ENCODE results near the gene SETBP1.

SETBP1 gene

GRCh38 chr18:44914028-44914427 is 233.3 kb downstream of the SETBP1 start:
- TF ChIP-seq, protein P1, sequence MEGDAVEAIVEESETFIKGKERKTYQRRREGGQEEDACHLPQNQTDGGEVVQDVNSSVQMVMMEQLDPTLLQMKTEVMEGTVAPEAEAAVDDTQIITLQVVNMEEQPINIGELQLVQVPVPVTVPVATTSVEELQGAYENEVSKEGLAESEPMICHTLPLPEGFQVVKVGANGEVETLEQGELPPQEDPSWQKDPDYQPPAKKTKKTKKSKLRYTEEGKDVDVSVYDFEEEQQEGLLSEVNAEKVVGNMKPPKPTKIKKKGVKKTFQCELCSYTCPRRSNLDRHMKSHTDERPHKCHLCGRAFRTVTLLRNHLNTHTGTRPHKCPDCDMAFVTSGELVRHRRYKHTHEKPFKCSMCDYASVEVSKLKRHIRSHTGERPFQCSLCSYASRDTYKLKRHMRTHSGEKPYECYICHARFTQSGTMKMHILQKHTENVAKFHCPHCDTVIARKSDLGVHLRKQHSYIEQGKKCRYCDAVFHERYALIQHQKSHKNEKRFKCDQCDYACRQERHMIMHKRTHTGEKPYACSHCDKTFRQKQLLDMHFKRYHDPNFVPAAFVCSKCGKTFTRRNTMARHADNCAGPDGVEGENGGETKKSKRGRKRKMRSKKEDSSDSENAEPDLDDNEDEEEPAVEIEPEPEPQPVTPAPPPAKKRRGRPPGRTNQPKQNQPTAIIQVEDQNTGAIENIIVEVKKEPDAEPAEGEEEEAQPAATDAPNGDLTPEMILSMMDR (IDR thresholded peaks at IDR 0.05; ENCODE audit: low read depth, low read length): no peak
- TF ChIP-seq MYC (IDR thresholded peaks at IDR 0.05; ENCODE audit: low read depth, low read length): no peak
- TF ChIP-seq POLR2A (IDR thresholded peaks at IDR 0.05; ENCODE audit: extremely low read depth, insufficient read length): no peak
- no peak for TF ChIP-seq MAX (IDR thresholded peaks at IDR 0.05; ENCODE audit: low read depth, low read length)
- no peak overlapping the region for H3K4me3 ChIP-seq (ENCODE audit: low read depth, low read length)
- no peak for DNase-seq (ENCODE audit: low read depth)

DNA sequence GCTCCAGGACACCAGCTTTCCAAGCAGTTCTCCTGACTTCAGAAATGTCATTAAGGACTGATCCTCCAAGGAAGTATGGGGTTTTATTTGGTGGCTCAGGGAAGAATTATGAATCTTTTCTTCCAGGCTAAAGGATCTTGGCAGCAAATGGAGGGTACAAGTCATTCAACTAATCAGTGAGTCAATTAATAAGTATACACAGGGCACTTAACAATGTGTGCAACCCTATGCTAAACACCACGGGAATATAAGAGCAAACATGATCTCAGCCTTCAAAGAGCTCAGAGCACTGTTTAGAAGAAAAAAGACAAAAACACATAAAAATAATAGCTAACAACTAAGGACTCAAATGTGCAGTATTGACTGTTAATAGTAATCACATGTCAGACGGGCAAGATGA is 234.5 kb downstream of the SETBP1 start:
- TF ChIP-seq, protein P1 (IDR thresholded peaks at IDR 0.05; ENCODE audit: low read depth, low read length): no peak
- no peak for TF ChIP-seq MAX (IDR thresholded peaks at IDR 0.05; ENCODE audit: low read depth, low read length)
- TF ChIP-seq MYC (IDR thresholded peaks at IDR 0.05; ENCODE audit: low read depth, low read length): no peak
- TF ChIP-seq POLR2A (IDR thresholded peaks at IDR 0.05; ENCODE audit: extremely low read depth, insufficient read length): no peak
- no peak overlapping the region for H3K4me3 ChIP-seq (ENCODE audit: low read depth, low read length)
- no peak for DNase-seq (ENCODE audit: low read depth)

DNA sequence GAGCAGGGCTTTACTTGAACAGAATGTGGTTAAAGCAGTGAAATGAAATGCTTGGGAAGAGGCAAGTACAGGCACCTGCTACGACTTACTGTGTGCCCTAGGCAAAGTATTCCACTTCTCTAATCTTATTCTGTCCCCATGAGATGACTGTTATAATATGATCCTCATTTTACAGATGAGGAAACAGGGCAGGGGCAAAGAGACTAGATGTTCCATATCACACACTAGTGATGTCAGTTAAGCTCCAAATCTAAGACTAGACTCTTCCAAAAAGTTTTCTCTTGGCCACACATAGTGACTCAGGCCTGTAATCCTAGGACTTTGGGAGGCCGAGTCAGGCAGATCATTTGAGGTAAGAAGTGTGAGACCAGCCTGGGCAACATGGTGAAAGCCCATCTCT is 235.0 kb downstream of the SETBP1 start:
- H3K4me3 ChIP-seq (ENCODE audit: low read depth, low read length): no peak overlapping the region
- TF ChIP-seq MYC (IDR thresholded peaks at IDR 0.05; ENCODE audit: low read depth, low read length): no peak
- no peak for TF ChIP-seq POLR2A (IDR thresholded peaks at IDR 0.05; ENCODE audit: extremely low read depth, insufficient read length)
- TF ChIP-seq, protein P1 (IDR thresholded peaks at IDR 0.05; ENCODE audit: low read depth, low read length): no peak
- TF ChIP-seq MAX (IDR thresholded peaks at IDR 0.05; ENCODE audit: low read depth, low read length): no peak
- DNase-seq (ENCODE audit: low read depth): no peak

- no peak for TF ChIP-seq POLR2A (IDR thresholded peaks at IDR 0.05; ENCODE audit: extremely low read depth, insufficient read length)
- no peak for DNase-seq (ENCODE audit: low read depth)
- H3K4me3 ChIP-seq (ENCODE audit: low read depth, low read length): no peak overlapping the region
Observed at GRCh38 chr18:44916429-44917207, 235.9 kb downstream of the SETBP1 start.

GRCh38 chr18:44917216-44918141 is 236.8 kb downstream of the SETBP1 start:
- DNase-seq (ENCODE audit: low read depth): no peak
- no peak for TF ChIP-seq POLR2A (IDR thresholded peaks at IDR 0.05; ENCODE audit: extremely low read depth, insufficient read length)
- no peak for TF ChIP-seq MYC (IDR thresholded peaks at IDR 0.05; ENCODE audit: low read depth, low read length)
- TF ChIP-seq, protein P1 (IDR thresholded peaks at IDR 0.05; ENCODE audit: low read depth, low read length): no peak
- TF ChIP-seq MAX (IDR thresholded peaks at IDR 0.05; ENCODE audit: low read depth, low read length): no peak
- no peak overlapping the region for H3K4me3 ChIP-seq (ENCODE audit: low read depth, low read length)

- no peak overlapping the region for H3K4me3 ChIP-seq (ENCODE audit: low read depth, low read length)
- no peak for DNase-seq (ENCODE audit: low read depth)
- TF ChIP-seq MAX (IDR thresholded peaks at IDR 0.05; ENCODE audit: low read depth, low read length): no peak
- TF ChIP-seq, protein P1 (IDR thresholded peaks at IDR 0.05; ENCODE audit: low read depth, low read length): no peak
- no peak for TF ChIP-seq MYC (IDR thresholded peaks at IDR 0.05; ENCODE audit: low read depth, low read length)
- no peak for TF ChIP-seq POLR2A (IDR thresholded peaks at IDR 0.05; ENCODE audit: extremely low read depth, insufficient read length)
Observed at GRCh38 chr18:44918142-44918476, 237.4 kb downstream of the SETBP1 start.

All from NB4 (cell line).